HG02678 (cell line): ENCODE data around the gene FGF1.

Source experiments
- ATAC-seq: cut with Tn5 transposase; IDR thresholded peaks from one replicate; pipeline ENCODE4 v1.9.1; 2021; ENCODE audit warnings: mild to moderate bottlenecking, moderate library complexity; ENCODE audit not compliant: unreplicated experiment

The FGF1 gene

DNA sequence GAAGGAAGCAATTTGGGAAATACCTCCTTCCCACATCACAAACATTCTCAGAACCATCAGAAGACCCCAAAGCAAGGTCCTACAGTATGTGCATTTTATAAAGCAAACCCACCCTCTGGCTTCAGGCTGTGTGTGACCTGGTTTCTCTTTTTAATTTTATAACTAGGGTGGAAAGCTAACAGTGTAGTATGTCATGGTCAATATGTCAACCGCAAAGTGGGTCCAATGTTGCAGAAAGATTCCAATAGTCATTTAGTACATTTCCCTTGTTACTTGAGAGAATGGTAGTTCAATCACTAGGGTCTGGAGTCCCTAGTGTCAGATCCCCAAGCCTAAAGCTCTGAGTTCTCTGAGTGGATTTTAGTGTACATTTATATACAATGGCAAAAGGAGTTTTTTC, 96.2 kb downstream of the FGF1 start:
- no peak for ATAC-seq

DNA sequence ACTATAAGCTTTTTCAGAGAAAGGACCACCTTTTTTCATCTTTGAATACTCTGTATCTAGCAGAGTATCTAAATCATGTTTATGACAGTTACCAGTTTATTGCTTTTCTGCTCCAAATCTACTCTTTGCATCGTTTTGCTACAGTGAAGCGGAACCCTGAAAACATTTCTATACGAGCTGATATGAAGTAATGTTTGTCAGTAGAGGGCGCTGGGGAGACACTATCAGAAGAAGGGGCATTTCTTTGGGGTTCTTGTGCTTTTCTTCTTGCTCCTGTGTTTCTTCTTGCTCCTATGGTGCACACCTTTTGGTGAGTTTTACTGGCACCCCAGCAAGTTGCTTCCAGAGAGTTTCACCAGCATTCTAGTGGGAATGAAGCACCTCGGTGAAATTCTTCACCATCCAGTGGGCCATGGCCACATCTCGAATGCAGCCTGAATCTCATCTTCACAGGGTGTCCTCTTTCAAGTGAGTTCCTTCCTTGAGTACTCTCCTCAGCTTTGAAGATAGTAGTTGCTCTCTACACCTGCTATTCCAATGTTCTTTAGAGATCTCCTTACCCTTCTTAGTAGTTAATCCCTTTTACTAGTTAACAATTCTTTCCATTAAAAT, 98.4 kb downstream of the FGF1 start:
- ATAC-seq, result no peak

DNA sequence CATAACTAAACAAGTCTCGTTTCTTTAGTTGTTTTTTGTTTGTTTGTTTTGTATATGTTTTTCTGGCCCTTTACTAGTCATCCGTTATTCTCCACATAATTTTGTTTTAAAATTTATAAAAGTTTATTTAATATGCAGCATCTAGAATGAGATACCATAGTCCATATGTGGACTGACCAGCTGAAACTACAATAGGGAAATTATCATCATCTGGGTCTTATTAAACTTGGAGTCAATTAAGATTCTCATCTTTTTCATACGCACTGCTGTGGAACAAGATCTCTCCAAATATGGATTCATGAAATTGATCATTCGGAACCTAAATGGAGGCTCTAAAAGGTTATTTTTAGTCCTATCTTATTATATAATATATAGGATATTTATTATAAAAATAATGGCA, 99.3 kb downstream of the FGF1 start:
- ATAC-seq, result no peak

DNA sequence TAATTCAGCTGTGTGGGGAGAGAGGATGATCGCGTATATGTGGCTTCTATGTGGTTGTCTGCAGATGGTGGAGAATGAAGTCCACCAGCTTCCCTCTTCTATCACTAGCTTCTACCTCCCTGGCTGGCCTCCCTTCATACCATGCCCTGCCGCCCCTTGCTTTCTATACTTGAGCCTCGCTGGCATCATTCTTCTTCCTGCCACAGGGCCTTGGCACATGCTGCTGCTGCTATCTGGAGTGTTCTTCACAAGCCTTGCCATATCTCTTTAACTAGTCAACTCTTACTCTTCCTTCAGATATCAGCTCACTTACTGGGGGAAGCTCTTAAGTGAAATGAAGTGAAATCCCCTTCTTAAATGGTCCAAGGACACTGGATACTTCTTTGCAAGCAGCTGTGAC, 100.4 kb downstream of the FGF1 start:
- ATAC-seq, result no peak

DNA sequence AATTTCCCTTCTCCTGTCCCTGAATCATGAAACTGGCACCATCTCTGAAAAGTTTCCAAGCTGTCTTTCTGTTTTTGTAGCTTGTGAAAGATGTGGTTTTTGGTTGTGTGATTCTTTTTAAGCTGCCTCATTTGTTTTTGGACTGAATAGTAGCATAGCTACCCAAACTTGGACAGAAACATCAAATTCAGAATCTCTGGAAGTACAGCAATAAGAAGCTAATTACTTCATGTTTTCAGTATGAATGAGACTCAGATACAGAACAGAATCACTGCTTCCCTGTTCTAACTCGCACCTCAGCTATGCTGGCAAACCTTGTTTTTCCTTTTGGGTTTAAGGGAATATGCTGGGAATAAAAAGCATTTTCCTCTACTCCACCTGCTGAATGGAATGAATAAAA, 101.0 kb downstream of the FGF1 start:
- no peak for ATAC-seq

DNA sequence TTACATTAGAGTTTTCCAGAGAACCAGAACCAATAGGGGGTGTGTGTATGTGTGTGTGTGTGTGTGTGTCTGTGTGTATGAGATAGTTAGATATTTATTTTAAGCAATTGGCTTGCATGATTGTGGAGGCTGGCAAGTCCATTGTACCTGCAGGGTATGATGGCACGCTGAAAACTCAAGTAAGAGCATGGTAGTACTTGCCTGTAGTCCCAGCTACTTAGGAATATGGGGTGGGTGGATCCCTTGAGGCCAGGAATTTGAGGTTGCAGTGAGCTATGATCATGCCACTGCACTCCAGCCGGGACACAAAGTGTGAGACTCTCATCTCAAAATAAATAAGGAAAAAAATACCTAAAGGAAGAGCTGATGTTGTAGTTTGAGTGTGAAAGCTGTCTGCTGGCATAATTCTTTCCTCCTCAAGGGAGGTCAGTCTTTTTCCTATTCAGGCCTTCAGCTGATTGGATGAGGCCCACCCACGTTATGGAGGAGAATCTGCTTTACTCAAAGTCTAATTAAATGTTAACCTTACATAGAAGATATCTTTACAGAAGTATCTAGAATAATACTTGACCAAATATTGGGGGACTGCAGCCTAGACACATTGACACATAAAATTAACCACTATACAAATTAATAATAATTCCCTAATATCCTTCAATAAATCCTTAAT, 107.6 kb downstream of the FGF1 start:
- no peak for ATAC-seq

DNA sequence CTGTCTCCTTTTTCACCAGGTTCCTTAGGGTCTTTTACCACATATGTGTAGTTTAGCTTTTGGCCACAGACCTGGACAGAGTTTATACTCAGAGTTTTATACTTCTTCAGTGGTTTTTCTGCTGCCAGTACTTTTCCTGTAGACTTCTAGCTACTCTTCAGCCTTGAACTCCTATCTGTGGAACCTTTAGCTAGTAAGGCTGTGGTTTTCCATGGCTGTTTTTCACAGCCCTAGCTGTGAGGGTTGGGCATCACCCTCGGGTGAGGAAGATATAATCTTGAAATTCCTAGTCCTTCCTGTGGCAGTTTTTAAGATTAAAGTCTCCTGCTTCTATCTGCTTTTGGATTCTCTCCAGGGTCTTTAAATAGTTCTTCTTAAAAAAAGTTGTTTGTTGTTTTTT, 109.1 kb downstream of the FGF1 start:
- ATAC-seq, result no peak

DNA sequence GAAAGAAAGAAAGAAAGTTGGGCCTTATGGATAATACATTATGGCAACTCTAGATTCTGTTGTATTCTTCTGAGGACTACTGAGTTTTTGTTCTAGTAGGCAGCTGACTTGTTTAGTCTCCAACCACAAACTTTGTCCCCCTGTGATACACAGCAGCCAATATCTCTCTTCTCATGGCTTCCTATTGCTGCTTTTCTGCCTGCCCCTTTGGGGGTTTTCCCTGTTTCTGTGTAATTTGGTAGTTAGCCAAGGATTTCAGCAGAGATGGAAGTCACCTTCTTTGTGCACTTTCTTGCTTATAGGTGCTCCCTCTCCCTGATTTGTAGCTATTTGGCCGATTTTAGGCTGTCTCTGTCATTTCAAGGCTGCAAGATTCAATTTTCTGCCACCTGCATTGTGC, 109.6 kb downstream of the FGF1 start:
- ATAC-seq, result no peak

DNA sequence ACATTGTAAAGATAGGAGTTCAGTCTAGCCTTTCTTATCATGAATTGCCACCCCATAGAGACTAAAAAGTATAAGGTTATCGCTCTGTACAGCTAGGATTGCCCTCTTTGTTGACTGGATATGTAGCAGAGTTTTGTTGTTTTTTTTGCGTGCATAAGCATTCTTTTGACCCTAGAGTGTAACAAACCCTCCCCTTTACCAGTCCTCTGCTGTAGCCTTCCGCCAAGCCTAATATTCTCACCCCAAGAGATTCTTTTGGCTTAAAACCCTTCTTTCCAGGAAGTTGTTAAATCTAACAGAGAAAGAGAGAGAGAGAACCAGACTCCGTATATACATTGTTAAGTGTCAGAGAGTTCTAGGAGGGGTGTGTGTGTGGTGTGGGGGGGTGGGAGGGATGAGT, 113.9 kb downstream of the FGF1 start:
- ATAC-seq, result no peak

DNA sequence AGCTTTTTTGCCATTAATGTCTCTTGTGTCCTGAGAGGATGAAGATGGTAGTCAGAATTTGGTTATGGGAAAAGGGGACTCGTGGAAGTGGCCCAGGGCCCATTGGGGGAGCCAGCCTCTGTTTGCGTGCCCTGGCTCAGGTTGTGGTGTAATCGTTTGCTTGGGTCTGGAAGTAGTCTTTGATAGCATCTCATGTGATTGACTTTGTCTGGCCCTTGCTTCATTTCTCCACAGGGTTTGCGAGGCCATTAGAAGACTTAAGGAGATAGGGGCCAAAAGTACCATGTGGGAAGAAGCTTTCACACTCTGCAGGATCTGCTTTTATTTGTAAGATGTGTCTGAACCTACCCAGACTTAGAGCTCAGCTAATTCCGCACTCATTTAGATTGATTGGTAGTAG, 114.5 kb downstream of the FGF1 start:
- no peak for ATAC-seq

DNA sequence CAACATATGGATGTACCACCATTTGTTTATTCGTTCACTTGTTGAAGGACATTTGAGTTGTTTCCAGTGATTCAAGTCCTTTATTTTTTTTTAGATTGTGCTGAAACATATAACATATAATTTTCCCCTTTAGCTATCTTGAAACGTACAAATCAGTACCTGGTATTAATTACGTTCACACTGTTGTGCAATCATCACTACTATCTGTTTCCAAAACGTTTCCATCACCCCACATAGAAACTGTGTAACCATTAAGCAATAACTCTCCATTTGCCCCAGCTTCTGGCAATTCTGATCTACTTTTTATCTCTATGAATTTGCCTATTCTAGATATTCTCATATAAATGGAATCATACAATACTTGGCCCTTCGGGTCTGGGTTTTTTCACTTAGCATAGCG, 116.0 kb downstream of the FGF1 start:
- ATAC-seq, result no peak

DNA sequence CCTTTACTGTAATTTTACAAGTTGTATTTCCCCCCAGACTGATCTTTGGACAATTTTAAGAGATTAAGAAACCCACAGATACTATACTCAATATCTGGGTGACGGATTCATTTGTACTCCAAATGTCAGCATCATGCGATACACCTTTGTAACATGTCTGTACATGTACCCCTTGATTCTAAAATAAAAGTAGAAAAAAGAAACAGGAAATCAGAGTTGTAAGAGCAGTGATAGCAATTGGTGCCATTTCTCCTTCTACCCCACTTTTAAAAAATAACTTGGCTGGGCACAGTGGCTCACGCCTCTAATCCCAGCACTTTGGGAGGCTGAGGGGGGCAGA, 116.9 kb downstream of the FGF1 start:
- ATAC-seq, result no peak

DNA sequence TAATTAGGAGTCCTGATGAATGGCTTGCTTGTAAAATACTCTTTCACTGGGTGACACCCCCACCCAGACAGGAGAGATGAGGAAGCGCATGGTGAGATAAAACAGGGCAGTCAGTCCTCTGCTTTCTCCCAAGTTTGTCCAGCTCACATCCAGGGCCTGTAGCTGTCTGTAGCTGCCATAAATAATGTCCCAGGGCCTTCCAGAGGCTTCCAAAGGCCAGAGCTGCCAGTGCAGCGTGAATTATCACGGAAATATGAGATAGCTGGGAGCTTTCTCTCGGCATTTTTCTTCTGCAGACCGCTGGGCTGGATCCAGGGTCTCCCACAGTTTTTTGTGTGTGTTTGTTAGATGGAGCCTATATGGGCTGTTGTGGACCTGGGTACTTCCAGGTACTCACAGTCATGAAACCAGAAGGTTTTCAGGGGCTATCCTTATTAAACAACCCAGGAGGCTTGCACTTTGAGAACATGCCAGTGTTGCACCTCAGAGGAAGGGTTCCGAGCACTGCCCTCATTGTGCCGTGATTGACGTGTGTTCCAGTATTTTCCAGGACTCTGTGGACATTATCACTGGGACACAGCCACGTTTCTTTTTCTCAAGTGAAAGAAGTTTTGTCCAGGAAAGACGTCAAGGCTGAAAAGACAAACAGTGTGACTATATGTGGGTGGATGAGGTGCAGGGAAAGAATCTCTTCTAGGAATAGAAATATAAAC, 117.5 kb downstream of the FGF1 start:
- ATAC-seq, result no peak

DNA sequence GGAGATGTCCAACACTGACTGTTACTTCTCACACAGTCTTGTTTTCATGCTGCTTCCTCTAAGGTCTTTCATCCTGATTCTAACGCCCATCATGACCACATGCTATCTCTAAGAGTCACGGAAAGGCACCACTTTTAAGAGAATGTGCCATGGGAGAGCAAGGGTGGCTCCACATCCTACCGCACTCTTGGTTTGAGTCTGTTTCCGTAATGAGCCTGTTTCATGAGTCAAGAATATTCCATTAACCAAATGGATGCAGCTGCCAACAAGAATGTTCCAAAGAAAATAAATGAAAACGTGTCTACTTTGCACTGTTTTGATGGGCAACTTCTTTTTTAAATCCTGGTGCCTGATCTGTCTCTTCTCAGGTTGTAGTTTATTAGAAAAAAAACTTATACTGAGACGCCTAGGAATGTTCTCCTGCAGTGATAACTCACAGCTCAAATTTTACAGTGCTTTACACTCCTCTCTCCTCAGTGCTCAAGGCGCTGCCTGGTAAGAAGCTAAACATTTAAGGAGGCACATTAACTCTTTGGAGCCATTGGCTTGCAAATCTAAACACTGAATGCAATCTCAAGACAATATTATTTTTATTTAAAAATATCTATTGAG, 124.3 kb downstream of the FGF1 start:
- no peak for ATAC-seq

DNA sequence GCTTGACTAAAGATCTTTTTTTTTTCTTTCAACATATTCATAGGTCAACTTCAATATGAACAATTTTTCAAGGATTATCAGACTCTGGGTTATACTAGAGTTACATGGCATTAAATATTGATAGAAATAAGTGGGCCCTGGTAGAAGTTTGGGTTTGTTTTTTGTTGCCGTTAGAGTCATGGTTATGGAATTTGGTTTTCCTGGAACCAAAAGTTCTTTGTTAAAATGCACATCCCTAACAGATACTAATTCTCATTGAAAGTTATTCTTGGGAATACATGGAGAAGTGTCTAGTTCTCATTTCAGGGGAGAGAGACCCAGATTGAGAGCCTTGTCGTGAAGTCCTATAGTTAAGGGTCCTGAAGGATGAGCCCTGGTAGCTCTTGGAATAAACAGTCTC, 124.9 kb downstream of the FGF1 start:
- ATAC-seq, result no peak

DNA sequence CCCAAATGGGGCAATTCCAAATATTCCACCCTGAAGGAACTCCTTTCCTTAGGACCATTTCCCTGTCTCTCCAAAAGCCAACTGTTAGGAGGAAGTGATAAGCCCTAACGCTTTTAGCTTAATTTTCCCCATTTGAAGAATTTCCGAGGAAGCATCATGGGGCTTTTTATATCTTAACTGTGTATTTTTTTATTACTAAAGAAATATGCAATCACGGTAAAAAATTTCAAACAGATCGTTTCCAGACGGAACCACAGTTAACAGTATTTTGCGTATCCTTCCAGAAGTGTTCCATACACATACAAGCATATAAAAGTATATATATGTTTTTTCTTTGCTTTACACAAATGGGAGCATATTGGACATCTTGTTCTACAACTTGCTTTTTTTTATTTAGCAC, 133.8 kb downstream of the FGF1 start:
- ATAC-seq, result no peak

DNA sequence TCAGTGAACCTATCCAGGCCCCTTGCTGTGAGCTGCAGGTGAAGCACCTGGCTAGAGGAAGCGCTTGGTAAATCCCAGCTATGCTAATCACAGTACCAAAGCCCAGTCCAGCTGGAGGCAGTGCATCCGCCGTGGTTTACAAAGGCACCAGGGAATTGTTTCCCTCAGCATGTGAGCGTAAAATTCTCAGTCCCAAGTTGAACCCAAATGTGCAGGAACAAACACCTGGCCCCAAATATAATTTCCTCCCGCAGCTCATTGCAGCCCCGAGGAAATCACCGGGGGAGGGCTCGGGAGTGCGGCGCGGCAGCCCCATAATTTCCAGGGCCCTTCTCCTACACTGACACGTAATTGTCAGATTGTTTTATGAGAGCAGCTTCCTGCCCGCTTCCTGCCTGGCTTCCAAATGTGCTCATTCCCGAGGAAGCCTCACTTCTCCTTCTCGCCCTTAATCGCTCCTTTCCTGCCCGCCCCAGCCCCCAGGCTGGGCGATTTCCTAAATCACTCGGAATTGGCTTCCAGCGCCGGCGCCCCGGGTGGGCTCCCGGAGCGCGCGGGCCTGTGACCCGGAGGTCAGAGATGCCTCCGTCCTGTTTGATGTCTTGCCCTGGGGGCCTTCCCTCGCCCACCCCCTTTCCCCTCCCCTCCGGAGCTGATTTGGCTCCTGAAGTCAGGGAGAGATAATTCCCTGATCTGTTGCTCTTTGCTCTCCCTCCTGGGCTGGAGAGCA, 134.4 kb downstream of the FGF1 start:
- no peak for ATAC-seq

DNA sequence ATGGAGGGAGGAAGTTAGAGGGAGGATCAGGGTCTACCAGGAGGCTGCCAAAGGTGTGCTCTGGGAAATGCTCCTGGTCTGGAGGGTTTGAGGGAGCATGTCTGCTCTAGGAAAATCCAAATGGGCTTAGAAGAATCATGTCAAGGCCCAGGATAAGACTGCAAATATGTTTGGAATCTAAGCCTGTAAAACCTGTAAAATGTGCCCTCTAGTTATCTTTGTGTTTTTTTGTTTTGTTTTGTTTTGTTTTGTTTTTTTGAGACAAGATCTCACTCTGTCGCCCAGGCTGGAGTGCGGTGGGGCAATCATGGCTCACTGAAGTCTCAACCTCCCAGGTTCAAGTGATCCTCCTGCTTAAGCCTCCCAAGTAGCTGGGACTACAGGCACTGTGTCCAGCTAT, 135.4 kb downstream of the FGF1 start:
- no peak for ATAC-seq

DNA sequence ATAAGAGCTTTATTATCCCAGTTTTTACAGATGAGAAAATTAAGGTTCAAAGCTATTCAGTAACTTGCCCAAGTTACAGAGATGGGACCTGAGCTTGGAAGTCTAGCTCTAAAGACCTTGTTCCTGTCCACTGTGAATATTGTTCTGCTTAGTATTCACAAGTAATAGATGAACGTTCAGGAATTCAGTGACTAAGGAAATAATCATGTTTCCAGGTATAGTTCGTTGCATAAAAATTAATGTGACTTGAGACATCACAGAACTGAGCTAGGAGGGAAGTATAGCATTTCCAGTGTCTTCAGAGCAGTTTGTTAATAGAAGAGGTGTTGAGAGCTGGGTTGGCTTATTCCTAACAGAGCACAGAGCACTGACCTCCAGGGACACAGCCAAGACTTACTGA, 136.1 kb downstream of the FGF1 start:
- no peak for ATAC-seq

DNA sequence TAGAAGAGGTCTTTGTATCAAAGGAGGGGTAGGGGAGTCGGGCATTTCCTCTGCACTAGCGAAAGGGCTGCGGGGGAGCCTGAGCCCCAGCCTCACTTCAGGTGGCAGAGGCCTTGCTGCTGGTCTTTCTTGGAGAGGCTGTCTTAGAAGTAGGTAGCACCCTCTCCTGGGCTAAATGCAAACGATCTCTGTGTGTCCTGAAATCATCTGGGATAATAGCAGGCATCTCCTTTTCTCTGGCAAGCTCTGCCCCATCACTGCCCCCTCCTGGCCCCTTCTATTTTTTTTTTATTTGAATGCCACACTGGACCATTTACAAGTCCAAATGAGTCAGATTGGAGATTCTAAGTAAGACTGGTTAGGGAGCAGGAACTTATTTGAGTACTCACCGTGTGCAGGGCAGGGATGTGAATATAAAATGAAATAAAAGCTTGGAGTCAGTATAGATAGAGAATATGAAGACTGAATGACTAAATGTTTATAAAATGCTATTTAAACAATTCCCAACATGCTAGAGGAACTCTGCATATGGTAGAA, 137.1 kb downstream of the FGF1 start:
- ATAC-seq, result no peak
